Omental fat pad (tissue), 4 donors: ENCODE data around the gene ADAMTSL2. TPM values are rescaled to one million over a fixed set of nuclear protein-coding genes. Genes with fewer than 3 reads are reported as not detected.

Experiments used
- ATAC-seq: fragments of 150-250 bp; one replicate; pipeline ENCODE4 v1.9.1; 2016; ENCODE audit warnings: mild to moderate bottlenecking, moderate library complexity; ENCODE audit not compliant: low FRiP score
- DNase-seq: peaks from one replicate; pipeline ENCODE4 v3.0.0-alpha.2; 2019; ENCODE audit warnings: low spot score
- total RNA-seq, 4 donors: library from RNA; depleted of rRNA; stranded (reverse); fragments of >200 nt; gene quantifications; one replicate each; pipeline ENCODE4 v1.1.0, GENCODE V29; 2016
- TF ChIP-seq, protein P1 (sequence below), 3 donors: fragments of 450-650 bp; IDR thresholded peaks; one replicate each; pipeline ENCODE4 v1.5.1; 2016 to 2017; ENCODE audit warnings: antibody characterized with exemption in 3 of 3, mild to moderate bottlenecking in 3 of 3, moderate library complexity in 2 of 3

The ADAMTSL2 gene
- total RNA-seq, 4 donors from 2014 or later: 0.63 to 4.7 (median 1.4) TPM

DNA sequence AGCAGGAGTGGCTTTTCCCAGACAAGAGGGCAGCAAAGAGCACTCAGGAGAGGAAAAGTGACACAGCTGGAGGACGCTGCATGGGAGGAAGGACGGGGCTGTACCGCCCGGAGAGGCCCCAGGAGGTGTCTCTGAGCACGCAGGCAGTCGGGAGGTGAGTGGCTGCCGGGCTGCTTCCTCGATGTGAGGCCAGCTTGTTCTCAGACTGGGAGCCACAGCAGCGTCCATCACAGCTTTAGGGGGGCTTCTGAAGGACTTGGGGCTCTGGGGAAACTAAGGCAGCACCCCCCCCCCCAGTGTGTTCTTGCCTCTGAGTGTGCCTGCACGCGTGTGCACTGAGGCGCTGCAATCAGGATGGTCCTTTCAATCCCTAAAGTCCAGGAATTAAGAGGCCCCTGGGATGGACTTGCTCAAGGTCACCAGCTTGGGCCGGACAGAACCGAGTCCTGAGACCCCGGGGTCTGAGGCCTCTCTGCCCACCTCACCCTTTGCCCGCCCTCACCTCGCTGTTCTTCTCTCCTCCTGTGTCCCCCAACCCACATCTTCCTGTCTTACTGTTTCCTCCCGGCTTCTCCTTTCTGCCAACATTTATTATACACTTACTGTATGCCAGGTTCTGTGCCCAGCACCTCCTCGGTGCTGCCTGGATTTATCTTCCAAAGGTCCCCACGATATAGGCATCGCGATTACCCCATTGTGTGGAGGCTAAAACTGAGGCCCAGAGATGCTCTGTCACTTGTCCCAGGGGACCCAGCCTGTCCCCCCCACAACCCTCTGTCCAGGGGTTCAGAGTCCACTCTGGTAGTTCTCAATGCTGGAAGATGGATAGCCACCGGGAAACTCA is 41.7 kb downstream of the ADAMTSL2 start:
- TF ChIP-seq, protein P1, sequence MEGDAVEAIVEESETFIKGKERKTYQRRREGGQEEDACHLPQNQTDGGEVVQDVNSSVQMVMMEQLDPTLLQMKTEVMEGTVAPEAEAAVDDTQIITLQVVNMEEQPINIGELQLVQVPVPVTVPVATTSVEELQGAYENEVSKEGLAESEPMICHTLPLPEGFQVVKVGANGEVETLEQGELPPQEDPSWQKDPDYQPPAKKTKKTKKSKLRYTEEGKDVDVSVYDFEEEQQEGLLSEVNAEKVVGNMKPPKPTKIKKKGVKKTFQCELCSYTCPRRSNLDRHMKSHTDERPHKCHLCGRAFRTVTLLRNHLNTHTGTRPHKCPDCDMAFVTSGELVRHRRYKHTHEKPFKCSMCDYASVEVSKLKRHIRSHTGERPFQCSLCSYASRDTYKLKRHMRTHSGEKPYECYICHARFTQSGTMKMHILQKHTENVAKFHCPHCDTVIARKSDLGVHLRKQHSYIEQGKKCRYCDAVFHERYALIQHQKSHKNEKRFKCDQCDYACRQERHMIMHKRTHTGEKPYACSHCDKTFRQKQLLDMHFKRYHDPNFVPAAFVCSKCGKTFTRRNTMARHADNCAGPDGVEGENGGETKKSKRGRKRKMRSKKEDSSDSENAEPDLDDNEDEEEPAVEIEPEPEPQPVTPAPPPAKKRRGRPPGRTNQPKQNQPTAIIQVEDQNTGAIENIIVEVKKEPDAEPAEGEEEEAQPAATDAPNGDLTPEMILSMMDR (IDR thresholded peaks at IDR 0.05): no peak
- no peak for ATAC-seq
- no peak for DNase-seq

DNA sequence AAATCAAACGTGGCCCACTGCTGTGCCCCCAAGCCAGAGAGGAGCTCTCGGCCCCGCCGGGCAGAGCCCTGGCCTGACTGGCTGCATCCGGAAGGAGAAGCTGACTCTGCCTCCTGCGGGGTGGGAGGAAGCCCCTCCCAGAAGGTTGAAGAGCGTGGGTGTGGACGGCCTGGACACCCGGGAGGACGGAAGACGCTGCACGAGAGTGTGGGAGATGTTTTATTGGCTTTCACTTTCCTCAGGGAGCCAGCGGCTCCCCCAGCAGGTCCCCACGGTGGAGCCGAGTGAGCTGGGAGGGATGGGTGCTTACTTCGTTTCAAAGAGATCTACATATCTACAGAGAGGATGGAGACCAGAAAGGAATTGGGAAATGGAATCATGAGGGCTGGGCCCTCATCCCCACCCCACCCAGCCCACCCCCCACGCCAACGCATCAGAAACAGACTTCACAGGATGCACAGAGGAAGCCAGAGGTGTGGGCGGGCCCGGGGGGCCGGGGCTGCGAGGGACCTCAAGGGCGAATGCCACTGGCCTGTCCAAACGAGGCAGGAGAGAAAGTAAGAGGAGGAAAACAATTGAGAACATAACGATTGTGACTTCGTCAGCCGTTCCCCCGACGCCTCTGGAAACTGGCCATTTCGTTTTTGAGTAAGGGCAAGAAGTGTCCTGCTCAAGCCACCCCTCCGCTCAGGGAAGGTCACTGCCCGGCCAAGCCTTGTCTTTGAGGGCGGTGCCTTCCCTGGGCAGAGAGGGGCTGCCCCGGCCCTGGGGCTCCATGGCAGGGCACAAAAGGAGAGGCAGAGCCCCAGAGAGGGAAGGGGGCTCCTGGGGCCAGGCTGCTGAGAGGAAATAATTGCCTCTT is 42.6 kb downstream of the ADAMTSL2 start:
- no peak for DNase-seq
- ATAC-seq: peak; percentile 38

DNA sequence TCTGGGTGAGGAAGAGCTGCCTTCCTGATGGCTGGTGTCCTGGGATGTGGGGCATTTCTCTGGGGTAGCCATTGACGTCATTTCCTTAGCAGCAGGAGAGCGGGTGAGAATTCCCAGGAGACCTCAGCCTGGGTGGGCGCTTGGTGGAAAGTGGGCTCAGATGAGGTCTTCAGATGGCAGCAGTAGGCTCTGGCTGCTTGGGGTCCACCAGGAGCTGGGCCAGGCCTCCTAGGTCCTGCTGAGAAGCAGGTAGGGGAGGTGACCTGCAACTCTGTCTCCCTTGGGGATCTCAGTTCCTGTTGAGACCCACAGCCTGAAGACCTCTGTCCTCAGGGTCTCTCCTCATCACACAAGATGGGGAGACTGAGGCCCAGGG is 43.2 kb downstream of the ADAMTSL2 start:
- no peak for ATAC-seq
- no peak for DNase-seq
- TF ChIP-seq, protein P1 (IDR thresholded peaks at IDR 0.05): no peak

More for the DNA sequence above, 42.6 kb downstream of the ADAMTSL2 start:
- TF ChIP-seq, protein P1 (IDR thresholded peaks at IDR 0.05): no peak

DNA sequence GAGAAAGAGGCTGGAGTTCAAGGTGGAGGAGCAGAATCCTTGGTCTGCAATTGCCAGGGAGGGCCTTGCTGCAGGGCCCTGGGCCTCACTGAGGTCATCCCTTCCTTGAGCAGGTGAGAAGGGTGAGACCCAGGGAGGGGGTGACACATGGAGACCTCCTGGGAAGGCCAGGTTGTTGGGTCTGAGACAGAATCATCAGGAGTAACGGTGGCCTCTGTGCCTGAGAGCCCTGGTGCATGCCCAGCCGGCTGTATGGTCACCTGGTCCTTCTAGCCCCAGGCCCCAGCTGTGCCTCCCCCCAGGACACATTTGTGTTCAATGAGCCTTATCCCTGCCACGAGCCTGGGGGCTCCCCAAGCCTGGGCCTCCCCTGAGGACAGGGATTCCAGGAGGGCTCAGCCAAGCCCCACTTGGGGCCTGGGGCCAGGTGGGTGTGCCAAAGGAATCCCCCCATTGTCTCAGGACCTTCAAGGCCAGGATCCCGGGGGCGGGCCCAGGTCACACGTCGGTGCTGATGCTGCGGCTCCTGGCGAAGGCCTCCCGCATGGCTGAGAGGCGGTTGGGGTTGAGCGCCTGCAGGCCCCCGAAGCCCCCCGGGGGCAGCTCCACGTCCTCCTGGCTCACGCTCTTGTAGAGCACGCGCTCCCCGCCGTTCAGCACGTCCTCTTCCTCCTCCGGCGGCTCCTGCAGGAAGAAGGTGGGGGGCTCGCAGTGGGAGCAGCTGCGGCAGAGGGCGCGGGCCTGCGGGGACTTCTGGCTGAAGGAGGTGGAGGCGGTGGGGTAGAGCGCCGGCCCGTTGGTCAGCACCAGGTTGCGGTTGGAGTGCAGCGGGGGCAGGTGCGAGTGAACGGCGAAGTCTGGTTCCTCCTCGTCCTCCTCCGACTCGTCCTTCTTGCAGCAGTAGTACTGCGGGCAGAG is 44.3 kb downstream of the ADAMTSL2 start:
- DNase-seq (no peak), ATAC-seq (no peak)
- TF ChIP-seq, protein P1 (IDR thresholded peaks at IDR 0.05): no peak

DNA sequence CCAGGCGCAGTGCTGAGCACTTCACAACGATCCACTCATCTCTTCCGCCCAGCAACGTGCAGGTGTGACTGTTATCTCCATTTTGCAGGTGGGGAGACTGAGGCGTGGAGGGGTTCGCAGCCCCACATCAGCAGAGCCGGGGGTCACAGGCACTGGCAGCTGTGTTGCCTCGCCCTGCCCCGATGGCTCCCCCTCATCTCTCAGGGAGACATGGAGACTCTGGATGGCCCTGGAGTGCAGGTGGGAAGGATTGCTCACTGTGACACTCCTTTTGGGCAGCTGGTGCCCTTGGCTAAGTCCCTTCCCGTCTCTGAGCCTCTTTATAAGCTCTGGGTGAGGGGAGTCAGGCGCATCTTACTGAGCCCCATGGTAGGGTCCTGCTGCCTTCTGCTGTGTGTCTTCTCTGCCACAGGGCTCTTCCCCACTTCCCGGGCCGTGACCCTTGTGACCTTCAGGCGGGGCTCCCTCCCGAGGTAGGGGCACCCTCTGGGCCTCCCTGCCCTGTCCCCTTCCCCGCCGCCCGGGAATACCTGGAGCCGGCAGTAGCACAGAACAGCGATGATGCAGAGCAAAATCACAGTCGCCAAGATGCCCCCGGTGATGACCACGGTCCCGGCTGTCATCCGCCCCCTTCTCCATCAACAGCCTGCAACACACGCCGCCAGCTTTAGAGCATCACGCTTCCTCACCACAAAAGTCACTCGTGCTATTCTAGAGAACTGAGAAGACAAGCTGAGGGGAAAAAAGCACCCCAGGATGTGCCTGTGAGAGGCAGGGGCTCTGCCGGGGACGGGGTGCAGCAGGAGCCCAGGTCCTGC is 45.3 kb downstream of the ADAMTSL2 start:
- DNase-seq: no peak
- TF ChIP-seq, protein P1 (IDR thresholded peaks at IDR 0.05): no peak
- no peak for ATAC-seq

DNA sequence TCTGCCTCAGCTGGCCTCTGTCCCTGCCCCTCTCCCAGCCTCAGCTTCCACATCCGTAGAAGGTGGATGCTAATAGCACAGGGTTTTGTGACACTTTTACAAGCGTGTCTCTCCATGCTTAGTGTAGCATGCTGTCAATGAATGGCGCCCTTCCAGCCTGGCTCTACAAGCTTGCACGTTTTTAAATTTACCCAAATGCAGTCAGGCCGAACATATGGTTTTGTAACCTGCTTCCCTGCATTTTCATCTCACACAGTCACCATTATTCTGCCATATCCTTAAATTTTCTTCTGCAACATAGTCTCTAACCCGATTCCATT is 45.9 kb downstream of the ADAMTSL2 start:
- no peak for ATAC-seq
- DNase-seq: no peak
- TF ChIP-seq, protein P1 (IDR thresholded peaks at IDR 0.05): no peak
